B cell (primary cell): Measurements from ENCODE around the gene PPFIA1. TPM values are rescaled to one million over a fixed set of nuclear protein-coding genes. Genes with fewer than 3 reads are reported as not detected.

Experiments
- ATAC-seq: fragments of 200-7000 bp; cut with Tn5 transposase; one replicate; pipeline ENCODE4 v1.10.0; 2021; ENCODE audit warnings: low read depth, mild to moderate bottlenecking, moderate number of reproducible peaks, moderate library complexity
- CTCF ChIA-PET: fragments of 350-600 bp; sonication (Branson Sonifier 250); formaldehyde crosslinking; loops from one replicate; lab custom pipeline; 2021; ENCODE audit warnings: antibody characterized with exemption, inconsistent platforms; lab: Charles Lee
- POLR2A ChIA-PET: fragments of 350-600 bp; sonication (Branson Sonifier 250); formaldehyde crosslinking; loops from one replicate; lab custom pipeline; 2021; ENCODE audit warnings: antibody characterized with exemption; lab: Charles Lee
- DNase-seq: peaks from one replicate; pipeline ENCODE4 v3.0.0; 2013
- H2AFZ ChIP-seq: 2 replicates; pipeline ENCODE4 v1.6.1; 2012; ENCODE audit warnings: mild to moderate bottlenecking, low read depth, low read length; ENCODE audit not compliant: insufficient read depth, poor library complexity, severe bottlenecking
- H3K27ac ChIP-seq, 2 donors: 1 replicate in 1 of 2; 2 replicates in 1 of 2; pipeline ENCODE4 v1.5.1; 2012 to 2013; ENCODE audit warnings: low read length in 2 of 2, mild to moderate bottlenecking in 2 of 2, moderate library complexity in 1 of 2
- H3K27me3 ChIP-seq, 4 experiments: fragments of 200-600 bp in 1 of 4; sonication (generic) in 1 of 4; replicated peaks in 1 of 4; 1 replicate in 2 of 4; 2 replicates in 2 of 4; pipeline versions ENCODE4 v1.6.1 to v1.7.0; 2013 to 2016; ENCODE audit warnings: low read length in 3 of 4, mild to moderate bottlenecking in 2 of 4, mixed read lengths in 1 of 4, moderate library complexity in 1 of 4; ENCODE audit not compliant: insufficient read depth in 4 of 4, control insufficient read depth in 3 of 4; ENCODE audit errors: control extremely low read depth in 1 of 4
- H3K36me3 ChIP-seq, 2 experiments: replicated peaks in 1 of 2; 1 replicate in 1 of 2; 2 replicates in 1 of 2; pipeline versions ENCODE4 v1.6.1 to v1.7.1; 2013; ENCODE audit warnings: low read length in 1 of 2; ENCODE audit not compliant: insufficient read depth in 2 of 2, control insufficient read depth in 1 of 2; ENCODE audit errors: control extremely low read depth in 1 of 2, extremely low read depth in 1 of 2
- H3K4me1 ChIP-seq, 2 donors: fragments of 200-600 bp in 1 of 2; sonication (generic) in 1 of 2; 1 replicate in 1 of 2; 2 replicates in 1 of 2; pipeline versions ENCODE4 v1.5.1 to v1.6.1; 2013 to 2017; ENCODE audit warnings: low read length in 2 of 2; ENCODE audit not compliant: control insufficient read depth in 2 of 2, insufficient read depth in 2 of 2
- H3K4me2 ChIP-seq: replicated peaks from 2 replicates; pipeline ENCODE3; 2012; ENCODE audit warnings: mild to moderate bottlenecking, low read depth, low read length; ENCODE audit not compliant: poor library complexity, severe bottlenecking
- H3K4me3 ChIP-seq, 5 experiments: fragments of 200-600 bp in 1 of 5; sonication (generic) in 1 of 5; 1 replicate in 3 of 5; 2 replicates in 2 of 5; pipeline versions ENCODE4 v1.5.1 to v1.7.0; 2011 to 2016; ENCODE audit warnings: low read length in 4 of 5, mild to moderate bottlenecking in 4 of 5, low read depth in 2 of 5, control low read depth in 1 of 5, moderate library complexity in 1 of 5; ENCODE audit not compliant: insufficient read depth in 1 of 5; ENCODE audit errors: control extremely low read depth in 1 of 5, extremely low read depth in 1 of 5
- H3K79me2 ChIP-seq: fragments of 200-600 bp; sonication (generic); one replicate; pipeline ENCODE4 v1.6.0; 2016; ENCODE audit warnings: low read length; ENCODE audit not compliant: control insufficient read depth, insufficient read depth
- H3K9ac ChIP-seq: fragments of 200-600 bp; sonication (generic); 2 replicates; pipeline ENCODE4 v1.6.1; 2017; ENCODE audit warnings: mild to moderate bottlenecking, low read length, moderate library complexity
- H3K9me3 ChIP-seq, 3 donors: one replicate each; pipeline versions ENCODE4 v1.6.1 to v1.7.1; 2013; ENCODE audit warnings: low read length in 2 of 3; ENCODE audit not compliant: control insufficient read depth in 2 of 3, insufficient read depth in 1 of 3; ENCODE audit errors: control extremely low read depth in 1 of 3
- H4K20me1 ChIP-seq: 2 replicates; pipeline ENCODE4 v1.6.0; 2012; ENCODE audit warnings: mild to moderate bottlenecking, low read length; ENCODE audit not compliant: insufficient read depth, control insufficient read depth, poor library complexity, severe bottlenecking
- H3K27ac Mint-ChIP-seq: one replicate; pipeline ENCODE4 v1.8.0; 2021; ENCODE audit warnings: mixed read lengths
- H3K27me3 Mint-ChIP-seq: one replicate; pipeline ENCODE4 v1.8.0; 2021; ENCODE audit warnings: mixed read lengths
- H3K4me1 Mint-ChIP-seq: one replicate; pipeline ENCODE4 v1.8.0; 2021; ENCODE audit warnings: mixed read lengths
- H3K4me3 Mint-ChIP-seq: one replicate; pipeline ENCODE4 v1.8.0; 2021; ENCODE audit warnings: mixed read lengths
- H3K9me3 Mint-ChIP-seq: one replicate; pipeline ENCODE4 v1.8.0; 2022; ENCODE audit warnings: mixed read lengths; ENCODE audit not compliant: insufficient read depth
- CTCF ChIP-seq: fragments of 200-600 bp; IDR thresholded peaks from one replicate; pipeline ENCODE4 v1.8.0; 2022; ENCODE audit warnings: antibody characterized with exemption, mild to moderate bottlenecking
- EZH2 ChIP-seq: IDR thresholded peaks from 2 replicates; pipeline ENCODE4 v1.6.1; 2012; ENCODE audit warnings: borderline replicate concordance, low read depth, mild to moderate bottlenecking, moderate library complexity, low read length; ENCODE audit not compliant: insufficient read depth, poor library complexity, severe bottlenecking
- WGBS: methylation state at CpG from one replicate; pipeline ENCODE4 v1.1.5; 2013; ENCODE audit warnings: missing lambda C conversion rate; ENCODE audit not compliant: insufficient coverage; 5-methylcytosine and 5-hydroxymethylcytosine counted together
- intact Hi-C: fragments of 100-400 bp; cut with micrococcal nuclease; formaldehyde crosslinking; loops from one replicate; pipeline ENCODE4 v1.10.0; 2022
- polyA plus RNA-seq: library from polyadenylated mRNA; depleted of rRNA; stranded (reverse); fragments of >200 nt; gene quantifications from 2 replicates; pipeline ENCODE4 v1.2.3, GENCODE V29; 2012
- total RNA-seq, 2 donors: library from RNA; stranded (reverse); fragments of 120-200 nt in 1 of 2; gene quantifications; 1 replicate in 1 of 2; 2 replicates in 1 of 2; pipeline versions ENCODE4 v1.2.3 to v1.2.4, GENCODE V29; 2013 to 2022

Gene PPFIA1
- total and polyA plus RNA-seq, 2 donors (not counting 1 experiment from before 2014, with no cell fraction given) = 21.8 to 70.4 TPM

- WGBS = 97% methylated on average over 15 of the region's 15 CpGs
- ATAC-seq (no peak), DNase-seq (no peak)
- Histone ChIP-seq H3K4me2 (no peak overlapping the region), H3K79me2 (no peaks in the 10 kb centered on the region), H4K20me1 (no peaks in the 10 kb centered on the region), H3K4me1 (no peaks in the 10 kb centered on the region), H3K9me3 (peaks cover 0 to 3% (median 0%) of the 10 kb centered on the region in 3 donors), H3K27me3 (peaks cover 0 to 4% (median 1%) of the 10 kb centered on the region in 4 experiments), H3K4me3 (no peak overlapping the region), H3K36me3 (no peaks in the 10 kb centered on the region), H3K9ac (no peak overlapping the region), H3K27ac (no peak overlapping the region), H2AFZ (no peak overlapping the region)
- TF ChIP-seq EZH2 (no peak), CTCF (no peak)
- intact Hi-C loops = no loop called here
- ChIA-PET POLR2A (no interaction called here), CTCF (no interaction called here)
- Mint-ChIP-seq H3K4me1 (no peaks in the 10 kb centered on the region), H3K27me3 (peaks cover 18% of the 10 kb centered on the region), H3K4me3 (no peak overlapping the region), H3K9me3 (no peaks in the 10 kb centered on the region), H3K27ac (no peak overlapping the region)
Observed at GRCh38 chr11:70243912-70244652, 26.4 kb upstream of the PPFIA1 start.

- Histone ChIP-seq H3K4me1 (no peaks in the 10 kb centered on the region), H4K20me1 (no peaks in the 10 kb centered on the region), H3K36me3 (no peaks in the 10 kb centered on the region), H3K9me3 (peaks cover 0 to 3% (median 0%) of the 10 kb centered on the region in 3 donors), H3K9ac (no peak overlapping the region), H3K79me2 (no peaks in the 10 kb centered on the region), H3K27me3 (no peaks in the 10 kb centered on the region), H2AFZ (no peak overlapping the region), H3K27ac (no peak overlapping the region), H3K4me3 (no peak overlapping the region), H3K4me2 (no peak overlapping the region)
- intact Hi-C loops = no loop called here
- ChIA-PET CTCF (no interaction called here), POLR2A (no interaction called here)
- DNase-seq (no peak), ATAC-seq (no peak)
- peaks cover 13% of the 10 kb centered on the region for H3K27me3 Mint-ChIP-seq
- no peak overlapping the region for H3K27ac Mint-ChIP-seq
- H3K4me3 Mint-ChIP-seq = no peak overlapping the region
- WGBS = 92% methylated on average over 7 of the region's 7 CpGs
- TF ChIP-seq CTCF (no peak), EZH2 (no peak)
- H3K4me1 Mint-ChIP-seq = no peaks in the 10 kb centered on the region
- H3K9me3 Mint-ChIP-seq = no peaks in the 10 kb centered on the region
Observed at GRCh38 chr11:70244698-70245097, 25.8 kb upstream of the PPFIA1 start.
